Measurements from ENCODE around the gene C16orf87. TPM values are rescaled to one million over a fixed set of nuclear protein-coding genes. Genes with fewer than 3 reads are reported as not detected.

C16orf87 gene
- total RNA-seq, 2 experiments from 2014 or later: 13.4 to 13.5 TPM

GRCh38 chr16:46746821-46747776, 83.9 kb downstream of the C16orf87 start:
- peaks cover 5% of the 10 kb centered on the region for H3K4me1 Mint-ChIP-seq (ENCODE audit: low read depth)
- no peak overlapping the region for H3K4me3 Mint-ChIP-seq
- H3K36me3 Mint-ChIP-seq (ENCODE audit: low read depth): no peaks in the 10 kb centered on the region

More at GRCh38 chr16:46746821-46747776, 83.9 kb downstream of the C16orf87 start:
- DNase-seq: no peak
- H3K27me3 Mint-ChIP-seq (ENCODE audit: low read depth): no peaks in the 10 kb centered on the region
- CTCF ChIA-PET: no interaction called here
- H3K9me3 Mint-ChIP-seq: no peaks in the 10 kb centered on the region
- H3K27ac Mint-ChIP-seq: no peak overlapping the region
- intact Hi-C loops (cut with micrococcal nuclease): no loop called here

Other genes with a start within 250 kb of the C16orf87 start
- gene SHCBP1, start 209.8 kb downstream of the C16orf87 start, total RNA-seq: 10 to 100 TPM; 41.8 to 45.0 TPM
- 10 to 100 TPM; 83.2 to 93.0 TPM for gene VPS35, start 142.0 kb downstream of the C16orf87 start, total RNA-seq
- 10 to 100 TPM; 57.7 to 61.9 TPM for gene ORC6, start 141.5 kb downstream of the C16orf87 start, total RNA-seq
- gene MYLK3, start 82.8 kb downstream of the C16orf87 start, total RNA-seq: under 1 TPM; 0.05 to 0.17 TPM
- gene GPT2, start 53.2 kb upstream of the C16orf87 start, total RNA-seq: 10 to 100 TPM; 15.5 to 18.6 TPM
- gene DNAJA2, start 142.5 kb upstream of the C16orf87 start, total RNA-seq: 10 to 100 TPM; 56.9 to 59.9 TPM

Data from activated naive CD4-positive, alpha-beta T cell treated with anti-CD3 and anti-CD28 coated beads for 36 hours (primary cell).